GM21723 (cell line): Measurements from ENCODE around the gene POMT1.
"Not testable (repeated sequence)": the region's sequence is repeated elsewhere in the genome, so short reads cannot be mapped to it uniquely, and the experiment has no call there.

ENCODE experiments used
- ATAC-seq: cut with Tn5 transposase; IDR thresholded peaks from one replicate; pipeline ENCODE4 v1.9.1; 2021; ENCODE audit warnings: mild to moderate bottlenecking, moderate library complexity; ENCODE audit not compliant: unreplicated experiment

Gene POMT1

DNA sequence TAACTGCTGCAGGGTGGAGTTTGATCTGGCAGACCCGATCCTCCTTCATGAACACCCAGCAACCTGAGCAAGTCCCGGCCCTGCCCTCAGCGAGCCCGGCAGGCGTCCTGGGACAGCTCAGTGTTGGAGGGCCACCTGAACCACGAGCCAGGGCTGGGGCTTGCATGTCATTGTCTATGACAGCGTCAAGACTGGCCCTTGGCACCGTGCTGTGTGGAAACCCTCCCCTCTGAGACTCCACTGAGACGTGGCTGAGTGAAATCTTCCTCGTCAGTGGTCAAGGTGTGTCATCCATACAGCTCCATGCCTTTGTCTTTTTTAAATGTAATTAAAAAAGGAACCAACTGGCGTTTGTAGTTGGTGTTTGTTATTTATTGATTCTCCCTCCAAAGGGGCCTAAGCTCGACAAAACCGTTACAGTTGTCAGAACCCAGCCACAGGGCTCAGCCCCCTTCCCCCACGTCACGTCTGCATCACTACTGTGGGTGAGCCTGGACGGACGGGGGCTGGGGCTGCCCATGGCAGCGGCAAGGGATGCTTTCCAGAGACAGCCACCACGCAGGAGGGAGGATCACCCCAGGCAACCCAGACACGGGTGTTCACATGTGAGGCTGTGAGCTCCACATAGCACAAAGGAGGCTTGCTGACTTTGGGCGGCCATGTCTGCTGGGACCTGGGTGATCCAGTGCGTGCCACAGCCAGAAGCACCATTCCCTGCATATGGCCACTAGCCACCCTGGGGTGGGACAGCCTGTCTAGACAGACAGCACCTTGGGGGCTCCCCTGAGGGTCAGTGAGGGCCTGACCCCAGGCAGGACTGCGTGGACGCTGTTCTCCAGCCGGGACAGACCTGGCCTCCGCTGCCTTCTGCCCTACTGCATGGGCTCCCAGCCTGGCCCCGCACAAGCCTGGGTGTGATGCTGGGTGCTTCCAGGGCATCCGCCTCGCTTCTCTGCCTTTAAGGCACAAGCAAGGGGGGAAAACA, 21.0 kb downstream of the POMT1 start:
- no peak for ATAC-seq

DNA sequence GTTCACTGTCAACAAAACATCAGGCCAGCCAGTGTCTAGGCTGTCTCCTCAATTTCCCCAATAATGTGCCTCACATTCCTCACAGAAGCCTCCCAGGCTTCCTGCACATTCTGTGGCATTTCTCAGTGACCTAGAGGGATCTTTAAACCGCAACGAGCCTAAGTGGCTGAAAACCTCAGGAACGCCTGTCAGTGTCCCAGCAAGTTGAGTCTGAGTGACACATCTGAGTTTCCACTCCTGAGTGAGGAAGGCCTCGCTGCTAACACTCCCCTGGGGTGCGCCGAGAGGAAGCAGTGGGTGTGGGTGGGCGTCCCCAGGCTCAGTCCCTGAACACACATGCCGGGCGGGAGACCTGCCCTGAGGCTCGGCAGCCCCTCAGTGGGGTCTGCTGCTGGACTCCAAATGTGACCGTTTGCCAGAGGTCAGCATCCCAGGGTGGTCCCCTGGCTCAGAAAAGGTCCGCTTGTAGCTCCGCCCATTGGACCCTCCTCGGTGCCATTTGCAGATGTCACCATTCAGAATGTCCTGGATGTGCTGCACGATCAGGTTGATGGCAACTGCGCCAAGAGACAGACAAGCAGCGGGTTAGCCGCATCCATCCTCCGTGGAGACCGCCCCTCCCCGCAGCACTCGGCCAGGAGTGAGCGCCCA, 22.1 kb downstream of the POMT1 start:
- ATAC-seq, result no peak

DNA sequence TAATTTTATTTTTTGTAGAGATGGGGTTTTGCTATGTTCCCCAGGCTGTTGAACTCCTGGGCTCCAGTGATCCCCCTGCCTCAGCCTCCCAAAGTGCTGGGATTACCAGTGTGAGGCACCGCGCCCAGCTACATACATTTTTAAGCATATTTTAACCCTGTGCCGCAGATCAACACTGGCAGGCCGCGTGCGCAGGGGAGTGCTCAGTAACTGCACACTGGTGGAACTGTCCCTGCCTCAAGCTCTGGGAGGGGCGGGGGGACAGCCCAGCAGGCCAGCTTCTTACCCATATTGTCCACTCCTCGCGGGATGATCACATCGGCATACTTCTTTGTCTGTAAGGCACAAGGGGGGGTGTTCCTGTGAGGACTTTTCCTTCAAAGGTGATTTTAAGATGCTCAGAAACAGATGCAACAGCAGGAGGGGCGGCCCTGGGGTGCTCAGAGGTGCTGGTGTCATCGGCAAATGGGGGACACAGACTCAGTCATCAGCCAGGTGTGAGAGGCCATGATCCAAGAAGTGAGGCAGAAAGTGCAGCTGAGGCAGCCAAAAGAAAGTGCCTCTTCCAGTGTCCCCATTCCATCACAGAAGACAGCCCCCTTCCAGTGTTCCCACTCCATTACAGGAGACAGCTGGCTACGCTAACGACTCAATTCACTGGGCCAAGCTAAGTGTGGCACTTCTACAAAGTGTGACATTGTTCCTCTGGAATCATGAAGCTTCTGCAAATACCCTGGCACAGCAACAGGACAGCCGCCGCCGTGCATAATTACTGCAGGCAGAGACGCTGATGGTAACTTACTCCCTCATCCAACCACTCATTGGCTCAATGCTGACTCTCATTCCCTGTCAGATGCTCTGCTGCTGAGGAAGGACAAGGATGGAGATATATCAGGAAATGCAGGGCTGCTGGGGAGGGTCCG, 23.2 kb downstream of the POMT1 start:
- no peak for ATAC-seq

DNA sequence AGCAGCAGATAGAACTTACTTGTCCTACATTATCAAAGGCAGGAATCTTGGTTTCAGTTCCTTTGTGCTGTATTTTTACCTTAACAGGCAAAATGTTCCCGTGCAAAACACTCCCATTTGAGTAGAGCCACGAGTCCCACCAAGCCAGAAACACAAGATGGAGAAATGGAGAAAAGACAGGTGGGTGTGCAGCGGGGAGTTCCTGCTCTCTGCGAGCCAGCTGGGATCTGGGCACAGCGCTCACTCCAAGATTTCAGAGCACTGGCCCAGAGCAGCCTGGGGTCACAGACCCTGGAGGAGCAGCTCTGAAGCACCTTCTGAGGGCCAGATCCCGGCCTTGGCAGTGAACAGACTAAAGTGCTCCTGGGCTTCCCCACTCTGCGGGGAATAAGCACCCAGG, 25.5 kb downstream of the POMT1 start:
- ATAC-seq, result no peak

DNA sequence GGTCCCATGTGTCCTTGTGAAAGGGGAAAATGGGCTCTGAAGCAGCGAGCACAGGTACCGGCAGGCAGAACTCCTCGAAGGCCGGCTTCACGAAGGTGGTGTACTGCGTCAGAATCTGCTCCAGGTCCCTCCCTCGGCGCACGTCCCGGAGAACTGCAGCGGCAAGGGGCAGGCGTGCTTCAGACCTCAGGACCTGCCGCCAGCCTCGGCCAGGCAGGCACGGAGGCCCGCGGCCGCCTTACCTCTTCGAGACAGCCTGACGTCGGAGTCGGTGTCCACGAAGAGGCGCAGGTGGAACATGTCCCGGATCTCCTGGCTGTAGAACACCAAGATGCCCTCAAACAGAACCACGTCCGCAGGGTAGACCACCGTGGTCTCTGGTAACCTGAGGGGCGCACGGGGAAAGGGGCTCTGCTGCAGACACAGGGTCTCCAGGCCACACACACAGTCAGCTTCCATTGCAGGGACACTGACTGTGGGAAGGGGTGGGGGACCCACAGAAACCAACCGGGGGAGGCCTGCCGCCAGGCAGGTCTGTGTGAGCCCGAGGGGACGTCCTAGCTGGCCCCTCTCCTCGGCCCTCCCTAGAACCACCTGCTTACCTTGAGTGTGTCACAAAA, 26.3 kb downstream of the POMT1 start:
- ATAC-seq, result no peak

DNA sequence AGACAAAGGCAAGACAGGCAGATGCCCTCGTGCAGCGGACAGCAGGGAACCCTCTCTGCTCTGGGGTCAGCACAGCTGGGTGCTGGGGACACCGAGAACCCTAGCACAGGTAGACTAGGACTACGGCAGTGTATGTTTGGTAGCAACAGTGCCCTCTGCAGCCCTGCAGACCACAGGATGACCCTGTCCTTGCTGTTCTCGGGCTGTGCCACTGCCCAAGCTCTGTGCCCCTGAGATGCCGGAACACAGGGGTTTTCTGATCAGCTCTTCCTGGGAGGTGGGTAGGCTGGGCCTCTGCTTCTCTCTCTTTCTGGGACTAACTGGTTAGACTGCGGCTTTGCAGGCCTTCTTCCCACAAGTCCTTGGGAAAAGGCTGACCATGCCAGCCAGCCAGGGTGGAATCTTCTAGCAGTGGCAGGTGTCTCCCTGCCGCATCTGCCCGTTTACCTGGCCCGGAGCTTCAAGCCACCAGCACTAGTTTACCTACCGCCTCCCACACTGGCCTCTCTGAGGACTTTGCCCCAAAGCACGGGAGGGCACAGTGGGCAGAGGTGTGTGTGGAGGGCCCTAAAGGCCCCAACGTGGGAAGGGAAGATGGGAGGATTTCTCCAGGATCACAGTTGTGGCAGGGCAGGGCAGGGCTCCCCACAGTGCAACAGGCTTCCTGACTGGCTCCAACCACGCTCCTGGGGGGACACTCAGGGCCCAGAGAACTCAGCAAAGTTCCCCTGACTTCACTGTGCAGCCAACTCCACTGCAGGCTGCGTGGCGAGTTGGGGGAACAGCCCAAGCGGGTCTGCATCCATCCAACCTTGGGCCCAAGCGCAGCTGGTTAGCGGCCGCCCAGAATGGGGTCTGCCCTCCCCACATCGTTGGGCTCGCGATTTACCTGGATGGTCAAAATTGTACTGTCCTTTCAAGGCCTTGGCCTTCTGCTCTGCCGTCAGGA, 27.2 kb downstream of the POMT1 start:
- no peak for ATAC-seq

DNA sequence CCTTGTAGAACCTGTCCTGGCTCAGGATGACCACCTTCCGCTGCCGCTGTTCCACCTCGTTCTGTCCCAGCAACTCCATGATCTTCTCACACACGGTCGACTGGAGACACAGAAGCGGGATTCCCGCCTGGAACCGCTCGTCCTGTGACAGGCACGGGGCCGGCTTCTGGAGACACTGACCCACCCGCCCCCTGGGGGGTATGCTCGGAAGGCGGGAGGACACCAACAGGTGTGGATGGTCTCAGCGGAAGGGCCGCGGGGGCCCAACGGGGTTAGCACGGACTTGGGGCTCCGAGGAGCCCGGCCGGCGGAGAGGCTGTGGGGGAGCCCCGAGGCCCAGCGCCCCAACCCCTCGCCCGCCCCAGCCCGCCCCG, 27.8 kb downstream of the POMT1 start:
- peak; percentile 26 for ATAC-seq

DNA sequence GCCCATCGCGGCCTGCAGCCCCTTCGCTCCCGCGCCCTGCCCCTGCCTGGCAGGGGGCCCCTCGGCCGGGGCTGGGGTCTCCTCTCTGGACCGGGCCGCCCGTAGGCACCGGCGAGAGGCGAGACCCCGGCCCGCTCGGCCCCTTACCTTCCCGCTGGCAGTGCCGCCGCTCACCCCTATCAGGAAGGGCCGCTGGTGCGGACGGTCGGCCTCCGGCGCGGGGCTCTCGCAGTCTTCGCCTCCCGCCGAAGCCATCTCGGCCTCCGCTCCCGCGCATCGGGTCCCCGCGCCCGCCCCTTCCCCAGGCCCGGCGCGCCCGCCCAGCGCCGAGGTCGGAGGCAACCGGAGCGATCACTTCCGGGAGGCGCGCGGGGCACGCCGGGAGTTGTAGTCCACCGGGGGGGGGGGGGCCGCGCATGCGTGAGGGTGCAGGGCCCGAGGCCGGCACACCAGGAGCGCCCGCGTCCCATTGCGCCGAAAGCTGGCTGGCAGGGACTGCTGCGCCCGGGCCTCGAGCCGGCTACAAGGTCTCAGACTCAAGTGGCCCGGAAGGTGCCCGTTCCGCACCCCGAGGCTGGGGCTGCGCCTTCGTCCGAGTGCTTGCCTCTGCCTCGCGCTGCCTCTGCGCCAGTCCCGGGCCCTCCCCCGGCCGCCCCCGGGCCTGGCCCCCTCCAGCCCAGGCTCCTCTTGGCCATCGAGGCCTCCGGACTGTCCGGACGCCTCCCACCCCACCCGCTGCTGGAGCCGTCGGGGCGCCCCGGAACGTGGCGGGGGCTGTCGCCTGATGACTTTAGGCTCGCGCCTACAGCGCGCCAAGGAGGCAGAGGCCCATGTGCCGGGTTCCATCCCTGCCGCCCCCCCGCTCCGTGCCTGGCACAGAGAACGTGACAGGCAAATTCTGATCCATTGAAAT, 28.5 kb downstream of the POMT1 start, which contains the start of gene UCK1:
UCK1 (minus strand) TSS at position 344 of the 913 bp plus-strand sequence; CDS start at position 255, 89 bp downstream.
- ATAC-seq, result peak; percentile 73

DNA sequence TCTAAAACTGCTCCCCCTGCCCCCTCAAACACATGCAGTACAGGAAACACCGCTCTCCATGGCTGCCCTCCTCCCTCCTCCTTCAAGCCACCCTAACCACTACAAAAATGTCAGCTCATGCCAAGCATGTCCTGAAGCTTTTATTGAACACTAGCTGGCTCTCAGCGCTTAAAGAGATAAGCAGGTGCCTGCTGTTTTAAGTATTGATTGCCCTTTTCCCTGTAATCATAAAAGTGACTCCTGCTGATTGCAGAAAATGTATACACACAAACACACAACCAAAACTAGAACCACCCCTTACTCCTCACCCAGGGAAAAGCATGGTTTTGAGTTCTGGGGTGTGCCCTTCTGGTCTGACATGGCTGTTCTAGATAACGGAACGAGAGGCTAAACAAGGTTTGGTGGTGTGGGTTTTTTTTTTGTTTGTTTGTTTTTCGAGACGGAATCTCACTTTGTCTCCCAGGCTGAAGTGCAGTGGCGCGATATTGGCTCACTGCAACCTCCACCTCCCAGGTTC, 32.1 kb downstream of the POMT1 start:
- ATAC-seq, result no peak

DNA sequence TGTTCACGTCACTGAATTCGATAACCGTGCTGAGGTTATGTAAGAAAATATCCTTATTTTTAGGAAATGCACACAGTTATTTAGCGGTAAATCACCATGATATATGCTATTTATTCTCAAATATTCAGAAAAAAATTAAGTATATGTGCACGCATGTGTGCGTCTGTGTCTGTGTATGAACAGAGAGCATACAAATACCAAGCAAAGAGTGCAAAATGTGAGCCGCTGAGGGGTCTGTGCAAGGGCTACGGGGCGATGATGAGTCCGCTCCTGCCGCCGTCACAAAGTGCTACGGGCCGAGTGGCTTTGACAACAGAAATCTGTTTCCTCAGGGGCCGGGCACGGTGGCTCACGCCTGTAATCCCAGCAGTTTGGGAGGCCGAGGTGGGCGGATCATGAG, 35.2 kb downstream of the POMT1 start:
- ATAC-seq, result no peak

DNA sequence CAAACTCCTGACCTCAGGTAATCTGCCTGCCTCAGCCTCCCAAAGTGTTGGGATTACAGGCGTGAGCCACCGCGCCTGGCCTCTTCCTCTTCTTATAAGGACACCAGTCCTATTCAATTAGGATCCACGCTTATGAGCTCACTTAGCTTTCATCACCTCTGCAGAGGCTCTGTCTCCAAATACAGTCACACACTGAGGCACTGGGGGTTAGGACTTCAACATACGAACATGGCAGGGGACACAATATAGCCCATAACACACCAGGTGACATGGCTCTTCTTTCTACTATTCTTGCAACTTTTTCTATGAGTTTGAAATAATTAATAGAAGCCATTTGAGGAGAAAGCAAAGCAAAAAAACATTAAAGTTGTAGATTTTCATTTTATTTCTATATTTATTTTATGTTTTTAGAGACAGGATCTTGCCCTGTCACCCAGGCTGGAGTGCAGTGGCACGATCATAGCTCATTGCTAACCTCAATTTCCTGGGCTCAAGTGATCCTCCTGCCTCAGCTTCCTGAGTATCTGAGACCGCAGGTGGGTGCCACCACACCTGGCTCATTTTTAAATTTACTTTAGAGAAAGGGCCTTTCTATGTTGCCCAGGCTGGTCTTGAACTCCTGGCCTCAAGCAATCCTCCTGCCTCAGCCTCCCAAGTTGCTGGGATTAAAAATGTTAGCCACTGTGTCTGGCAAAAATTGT, 36.7 kb downstream of the POMT1 start:
- no peak for ATAC-seq

DNA sequence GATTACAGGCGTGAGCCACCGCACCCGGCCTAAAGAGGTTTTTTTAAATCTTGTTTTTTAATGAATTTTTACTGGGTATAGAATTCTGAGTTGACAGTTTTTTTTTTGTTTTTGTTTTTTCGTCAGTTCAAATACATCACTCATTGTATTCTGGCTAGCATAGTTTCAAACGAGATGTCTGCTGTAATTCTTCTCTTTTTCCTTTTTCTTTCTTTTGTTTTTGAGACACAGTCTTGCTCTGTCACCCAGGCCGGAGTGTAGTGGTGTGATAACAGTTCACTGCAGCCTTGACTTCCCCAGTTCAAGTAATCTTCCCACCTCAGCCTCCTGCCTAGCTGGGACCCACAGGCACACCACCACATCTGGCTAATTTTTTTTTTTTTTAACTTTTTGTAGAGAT, 40.4 kb downstream of the POMT1 start:
- ATAC-seq, result no peak

DNA sequence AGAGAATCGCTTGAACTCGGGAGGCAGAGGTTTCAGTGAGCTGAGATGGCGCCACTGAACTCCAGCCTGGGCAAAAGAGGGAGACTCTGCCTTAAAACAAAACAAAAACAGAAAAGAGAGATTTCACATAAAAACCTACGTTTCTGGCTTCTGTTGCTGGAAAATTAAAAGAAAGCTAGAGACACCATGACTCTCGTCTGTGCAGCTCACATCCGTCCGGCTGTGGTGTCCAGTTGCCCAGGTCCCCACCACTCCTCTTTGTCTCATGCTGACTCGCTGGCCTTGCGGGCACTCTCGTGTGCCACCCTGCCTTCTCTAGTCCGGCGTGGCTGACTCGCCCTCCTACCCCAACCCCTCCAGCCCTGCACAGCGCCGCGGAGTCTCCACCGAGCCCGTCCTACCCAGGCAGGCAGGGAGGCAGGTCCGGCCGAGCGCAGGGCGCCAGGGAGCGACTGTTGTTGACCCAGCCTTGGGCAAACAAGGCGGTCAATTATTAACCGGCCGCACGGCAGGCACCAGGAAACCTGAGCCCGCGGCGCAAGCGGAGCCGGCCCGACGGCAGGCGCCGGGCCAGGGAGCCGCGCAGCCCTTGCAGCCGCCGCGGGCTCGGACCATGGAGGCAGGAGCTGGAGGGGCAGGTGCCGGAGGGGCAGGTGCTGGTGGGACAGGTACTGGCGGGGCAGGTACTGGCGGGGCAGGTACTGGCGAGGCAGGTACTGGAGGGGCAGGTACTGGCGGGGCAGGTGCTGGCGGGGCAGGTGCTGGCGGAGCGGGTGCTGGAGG, 42.5 kb downstream of the POMT1 start, which contains the start of gene PRRT1B:
PRRT1B (plus strand) TSS at position 521 of the 783 bp plus-strand sequence; CDS start at position 614, 93 bp downstream.
- ATAC-seq, result no peak

DNA sequence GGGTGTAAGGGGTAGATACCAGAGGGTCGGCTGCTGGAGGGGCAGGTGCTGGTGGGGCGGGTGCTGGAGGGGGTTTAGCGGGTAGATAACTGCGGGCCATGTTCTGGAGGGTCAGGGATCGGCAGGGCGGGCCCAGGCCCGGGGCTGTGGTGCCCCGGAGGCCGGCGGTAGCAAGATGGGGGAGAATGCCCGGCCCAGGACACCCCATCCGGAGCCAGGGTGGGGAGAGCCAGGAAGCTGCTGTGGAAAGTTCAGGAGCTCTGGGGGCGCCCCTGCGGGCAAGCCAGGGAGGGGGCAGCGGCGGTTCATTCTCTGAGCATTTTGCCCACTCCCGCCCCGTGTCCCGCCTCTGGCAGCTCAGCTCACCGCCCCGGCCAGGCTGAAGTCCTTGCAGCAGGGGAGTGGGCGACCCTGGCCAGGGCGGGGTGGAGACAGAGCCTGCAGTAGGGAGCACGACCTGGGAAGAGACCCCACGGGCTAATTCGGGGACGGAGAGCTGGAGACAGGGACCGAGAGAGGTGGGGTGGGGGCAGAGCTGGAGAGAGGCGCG, 43.1 kb downstream of the POMT1 start:
- ATAC-seq, result no peak

DNA sequence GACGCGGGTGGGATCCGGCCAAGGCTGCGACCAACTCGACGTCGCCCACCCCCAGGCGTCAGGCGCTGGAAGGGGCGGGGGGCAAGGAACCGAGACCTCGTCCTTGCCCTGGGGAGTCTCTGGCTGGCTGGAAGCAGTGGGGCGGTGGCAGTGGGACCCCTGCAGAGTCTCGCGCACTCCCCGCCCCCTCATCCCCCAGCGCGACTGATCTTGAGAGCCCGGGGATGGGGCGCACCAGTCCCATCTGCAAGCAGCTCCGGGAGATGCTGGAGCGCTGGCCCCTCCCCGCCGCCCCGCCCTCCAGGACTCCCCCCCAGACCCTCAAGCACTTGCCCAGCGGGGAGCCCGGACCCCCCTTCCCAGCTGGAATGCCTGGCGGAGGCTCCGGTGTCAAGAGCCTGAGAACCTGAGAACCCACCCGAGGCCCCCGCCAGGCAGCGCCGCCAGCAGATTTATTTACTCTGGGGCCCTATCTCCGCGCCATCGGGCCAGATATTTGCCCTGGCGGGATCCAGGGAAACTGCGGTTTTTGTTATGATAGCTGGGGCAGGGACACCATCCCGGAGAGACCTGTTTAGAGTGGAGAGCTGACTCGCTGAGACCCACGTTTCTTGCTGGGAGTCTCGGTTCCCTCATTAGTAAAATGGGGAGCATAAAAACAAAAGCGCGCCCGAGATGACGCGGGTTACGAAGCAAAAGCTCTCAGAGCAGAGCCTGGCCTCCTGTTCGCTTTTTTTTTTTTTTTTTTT, 43.8 kb downstream of the POMT1 start:
- no peak for ATAC-seq

DNA sequence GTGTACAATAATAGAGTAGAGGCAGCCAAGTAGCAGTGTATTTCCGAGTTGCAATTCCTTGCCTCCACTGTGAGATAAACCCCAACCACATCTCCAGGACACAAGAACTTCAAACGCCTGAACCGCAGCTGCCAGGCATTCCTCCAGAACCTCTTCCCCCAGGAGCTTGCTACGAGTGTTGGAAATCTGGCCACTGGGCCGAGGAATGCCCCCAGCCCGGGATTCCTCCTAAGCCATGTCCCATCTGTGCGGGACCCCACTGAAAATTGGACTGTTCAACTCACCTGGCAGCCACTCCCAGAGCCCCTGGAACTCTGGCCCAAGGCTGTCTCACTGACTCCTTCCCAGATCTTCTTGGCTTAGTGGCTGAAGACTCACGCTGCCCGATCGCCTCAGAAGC, 46.5 kb downstream of the POMT1 start:
- not testable (repeated sequence) for ATAC-seq
